H1 (cell line): ENCODE data around the gene PRMT9. TPM values are rescaled to one million over a fixed set of nuclear protein-coding genes. Genes with fewer than 3 reads are reported as not detected.

Experiments used
- CTCF ChIA-PET: fragments of 300-600 bp; sonication (Branson Sonifier 250); formaldehyde crosslinking; loops from one replicate; lab custom pipeline; 2021; ENCODE audit not compliant: partially characterized antibody; lab: Charles Lee
- POLR2A ChIA-PET: fragments of 300-600 bp; sonication (Branson Sonifier 250); formaldehyde crosslinking; loops from one replicate; lab custom pipeline; 2021; ENCODE audit warnings: inconsistent platforms; ENCODE audit not compliant: partially characterized antibody; lab: Charles Lee
- DNase-seq, 2 experiments: peaks; one replicate each; pipeline versions ENCODE4 v3.0.0 to v3.0.0-alpha.2; 2010 to 2022; ENCODE audit warnings: low spot score in 2 of 2, low read depth in 1 of 2, mixed read lengths in 1 of 2
- FAIRE-seq: peaks from 2 replicates; lab custom pipeline; 2011; peaks lifted over from hg19 to GRCh38; lab: Jason Lieb, UNC
- H2AFZ ChIP-seq: 2 replicates; pipeline ENCODE4 v1.8.1; 2012; ENCODE audit warnings: low read length, inconsistent platforms
- H2AK5ac ChIP-seq: 2 replicates; pipeline ENCODE4 v1.6.1; 2013; ENCODE audit warnings: low read depth, low read length
- H2BK120ac ChIP-seq: replicated peaks from 2 replicates; pipeline ENCODE3; 2013; ENCODE audit warnings: low read depth, low read length, inconsistent platforms
- H2BK12ac ChIP-seq: 2 replicates; pipeline ENCODE4 v1.6.1; 2013; ENCODE audit warnings: low read depth, low read length
- H2BK15ac ChIP-seq: 2 replicates; pipeline ENCODE4 v1.6.1; 2013; ENCODE audit warnings: low read length
- H2BK20ac ChIP-seq: 2 replicates; pipeline ENCODE4 v1.6.1; 2013; ENCODE audit warnings: low read length
- H2BK5ac ChIP-seq: 2 replicates; pipeline ENCODE4 v1.6.1; 2013; ENCODE audit warnings: low read depth, low read length
- H3K14ac ChIP-seq: 2 replicates; pipeline ENCODE4 v1.6.1; 2013; ENCODE audit warnings: inconsistent platforms; ENCODE audit not compliant: insufficient read length
- H3K18ac ChIP-seq: 2 replicates; pipeline ENCODE4 v1.6.1; 2013; ENCODE audit warnings: low read length; ENCODE audit errors: extremely low read depth
- H3K23ac ChIP-seq: 2 replicates; pipeline ENCODE4 v1.6.1; 2013; ENCODE audit warnings: inconsistent platforms; ENCODE audit not compliant: insufficient read length
- H3K23me2 ChIP-seq: 2 replicates; pipeline ENCODE4 v1.6.1; 2013; ENCODE audit warnings: low read depth, low read length
- H3K27ac ChIP-seq: 2 replicates; pipeline ENCODE4 v1.6.1; 2011; ENCODE audit warnings: low read depth, low read length, inconsistent platforms
- H3K27me3 ChIP-seq, 4 experiments: replicated peaks in 1 of 4; 1 replicate in 1 of 4; 2 replicates in 3 of 4; pipeline versions ENCODE4 v1.6.1 to v1.8.1; 2011 to 2013; ENCODE audit warnings: low read length in 3 of 4, mild to moderate bottlenecking in 3 of 4, inconsistent platforms in 2 of 4, mixed read lengths in 2 of 4, moderate library complexity in 1 of 4; ENCODE audit not compliant: control insufficient read depth in 3 of 4, insufficient read depth in 3 of 4; ENCODE audit errors: extremely low read depth in 1 of 4
- H3K36me3 ChIP-seq, 4 experiments: 2 replicates each; pipeline versions ENCODE4 v1.6.1 to v1.8.1; 2011 to 2013; ENCODE audit warnings: mild to moderate bottlenecking in 4 of 4, low read length in 3 of 4, moderate library complexity in 2 of 4, control low read depth in 1 of 4, inconsistent platforms in 1 of 4; ENCODE audit not compliant: insufficient read depth in 4 of 4, control insufficient read depth in 2 of 4
- H3K4ac ChIP-seq: replicated peaks from 2 replicates; pipeline ENCODE3; 2013; ENCODE audit warnings: low read length, low read depth, mixed read lengths, inconsistent platforms; ENCODE audit not compliant: insufficient read length
- H3K4me1 ChIP-seq, 4 experiments: replicated peaks in 1 of 4; 1 replicate in 1 of 4; 2 replicates in 3 of 4; pipeline versions ENCODE4 v1.6.1 to v1.8.1; 2011 to 2013; ENCODE audit warnings: low read length in 3 of 4, inconsistent platforms in 2 of 4, mixed read lengths in 1 of 4; ENCODE audit not compliant: insufficient read depth in 4 of 4, control insufficient read depth in 3 of 4
- H3K4me2 ChIP-seq, 2 experiments: 2 replicates each; pipeline versions ENCODE4 v1.6.1 to v1.8.1; 2011 to 2013; ENCODE audit warnings: low read depth in 2 of 2, low read length in 2 of 2, control low read depth in 1 of 2, inconsistent platforms in 1 of 2, mild to moderate bottlenecking in 1 of 2; ENCODE audit not compliant: insufficient read depth in 1 of 2
- H3K4me3 ChIP-seq, 4 experiments: fragments of 200-600, 300-600 bp in 1 of 4; sonication (generic), shearing (Covaris generic), sonication (Bioruptor Twin) in 1 of 4; 2 replicates each; pipeline versions ENCODE4 v1.5.1 to v1.8.1; 2011 to 2016; ENCODE audit warnings: low read length in 4 of 4, low read depth in 3 of 4, control low read depth in 2 of 4, inconsistent platforms in 2 of 4, mild to moderate bottlenecking in 2 of 4, mixed read lengths in 1 of 4, moderate library complexity in 1 of 4; ENCODE audit not compliant: insufficient read depth in 2 of 4; ENCODE audit errors: extremely low read depth in 1 of 4
- H3K56ac ChIP-seq: replicated peaks from 2 replicates; pipeline ENCODE3; 2013; ENCODE audit warnings: low read depth, mild to moderate bottlenecking, mixed read lengths, low read length, inconsistent platforms; ENCODE audit not compliant: insufficient read length
- H3K79me1 ChIP-seq: 2 replicates; pipeline ENCODE4 v1.6.1; 2013; ENCODE audit warnings: low read depth, low read length, control low read depth
- H3K79me2 ChIP-seq, 2 experiments: 2 replicates each; pipeline versions ENCODE4 v1.6.1 to v1.8.1; 2012 to 2013; ENCODE audit warnings: low read length in 2 of 2, mild to moderate bottlenecking in 2 of 2, inconsistent platforms in 1 of 2; ENCODE audit not compliant: insufficient read depth in 2 of 2, control insufficient read depth in 1 of 2
- H3K9ac ChIP-seq, 4 experiments: replicated peaks in 1 of 4; 1 replicate in 1 of 4; 2 replicates in 3 of 4; pipeline versions ENCODE4 v1.6.1 to v1.8.1; 2011 to 2013; ENCODE audit warnings: low read depth in 3 of 4, low read length in 3 of 4, control low read depth in 2 of 4, mild to moderate bottlenecking in 2 of 4, moderate library complexity in 2 of 4, inconsistent platforms in 1 of 4; ENCODE audit errors: extremely low read depth in 1 of 4
- H3K9me3 ChIP-seq, 2 experiments: 2 replicates each; pipeline versions ENCODE4 v1.6.1 to v1.8.1; 2012 to 2013; ENCODE audit warnings: mild to moderate bottlenecking in 2 of 2, moderate library complexity in 2 of 2, control low read depth in 1 of 2, inconsistent platforms in 1 of 2, low read depth in 1 of 2, low read length in 1 of 2, mixed read lengths in 1 of 2; ENCODE audit not compliant: insufficient read depth in 2 of 2
- H4K20me1 ChIP-seq, 2 experiments: replicated peaks in 1 of 2; 2 replicates each; pipeline versions ENCODE3 to v1.8.1; 2011 to 2013; ENCODE audit warnings: inconsistent platforms in 2 of 2, low read length in 2 of 2, mild to moderate bottlenecking in 1 of 2; ENCODE audit not compliant: insufficient read depth in 2 of 2, control insufficient read depth in 1 of 2
- H4K5ac ChIP-seq: 2 replicates; pipeline ENCODE4 v1.6.1; 2013; ENCODE audit warnings: low read length, low read depth, mixed read lengths, inconsistent platforms; ENCODE audit not compliant: insufficient read length
- H4K8ac ChIP-seq: 2 replicates; pipeline ENCODE4 v1.8.0; 2013; ENCODE audit warnings: mild to moderate bottlenecking, moderate library complexity, low read length, inconsistent platforms; ENCODE audit not compliant: insufficient read depth; ENCODE audit errors: extremely low read depth
- H4K91ac ChIP-seq: replicated peaks from 2 replicates; pipeline ENCODE3; 2013; ENCODE audit warnings: low read length, mixed read lengths, inconsistent platforms; ENCODE audit not compliant: insufficient read length
- CEBPB ChIP-seq: IDR thresholded peaks from 2 replicates; pipeline ENCODE4 v1.6.1; 2012; ENCODE audit warnings: low read depth, low read length
- POLR2A ChIP-seq, 2 experiments: IDR thresholded peaks; 1 replicate in 1 of 2; 2 replicates in 1 of 2; pipeline ENCODE4 v1.6.1; 2011; ENCODE audit warnings: low read depth in 2 of 2, low read length in 2 of 2, mild to moderate bottlenecking in 2 of 2; ENCODE audit errors: control extremely low read depth in 1 of 2
- RAD21 ChIP-seq, 2 experiments: IDR thresholded peaks in 1 of 2; conservative IDR thresholded peaks in 1 of 2; 2 replicates each; pipeline ENCODE4 v1.6.1; 2011; ENCODE audit warnings: low read depth in 2 of 2, low read length in 2 of 2, improper control_type of control experiment in 1 of 2, inconsistent platforms in 1 of 2, mild to moderate bottlenecking in 1 of 2, moderate library complexity in 1 of 2
- SAP30 ChIP-seq: fragments of 300-600 bp; sonication (generic); IDR thresholded peaks from 2 replicates; pipeline ENCODE4 v1.7.1; 2012; ENCODE audit warnings: low read length, moderate library complexity, mild to moderate bottlenecking, inconsistent platforms; ENCODE audit not compliant: insufficient read depth, insufficient replicate concordance
- TAF7 ChIP-seq: optimal IDR thresholded peaks from 2 replicates; pipeline ENCODE3; 2011; ENCODE audit warnings: low read depth, mild to moderate bottlenecking, inconsistent platforms, low read length, moderate library complexity, borderline replicate concordance
- YY1 ChIP-seq: IDR thresholded peaks from 2 replicates; pipeline ENCODE4 v1.6.1; 2011; ENCODE audit warnings: low read depth, mild to moderate bottlenecking, low read length
- WGBS, 2 experiments: shearing (Covaris generic) in 1 of 2; methylation state at CpG; one replicate each; pipeline versions ENCODE4 v1.1.6 to v1.1.7; 2013 to 2015; ENCODE audit warnings: low lambda C conversion rate in 2 of 2, mixed read lengths in 2 of 2, inconsistent platforms in 1 of 2, low coverage in 1 of 2, missing lambda C conversion rate in 1 of 2; ENCODE audit not compliant: insufficient replicate concordance in 2 of 2, insufficient coverage in 1 of 2, insufficient read length in 1 of 2; ENCODE audit errors: extremely low coverage in 1 of 2, missing lambda C conversion rate in 1 of 2; 5-methylcytosine and 5-hydroxymethylcytosine counted together
- polyA plus RNA-seq, 7 experiments: library from polyadenylated mRNA; depleted of rRNA in 3 of 7; stranded (reverse) in 5 of 7; unstranded in 2 of 7; fragments of >200 nt in 5 of 7; fragments of 200-250 nt in 2 of 7; gene quantifications; 1 replicate in 5 of 7; 2 replicates in 1 of 7; 4 replicates in 1 of 7; pipeline versions ENCODE4 v1.2.1 to v1.2.3, GENCODE V29; 2011 to 2013; ENCODE audit warnings: missing spikeins in 2 of 7, mixed read lengths in 2 of 7
- total RNA-seq: library from RNA; stranded (reverse); fragmentation: NEBNext Ultra II Directional; extraction: Animal tissue kit (Norgen Biotek cat#: 25700); gene quantifications from 2 replicates; pipeline ENCODE4 v1.2.1, GENCODE V29; 2021
- TF ChIP-seq, protein P1 (sequence below), 3 experiments: IDR thresholded peaks; 1 replicate in 2 of 3; 2 replicates in 1 of 3; pipeline versions ENCODE4 v1.5.1 to v1.6.1; 2011; ENCODE audit warnings: low read length in 3 of 3, mild to moderate bottlenecking in 3 of 3, inconsistent platforms in 2 of 3, low read depth in 1 of 3, moderate library complexity in 1 of 3; ENCODE audit not compliant: insufficient read depth in 1 of 3; ENCODE audit errors: control extremely low read depth in 1 of 3
- TF ChIP-seq, protein P2 (sequence below): IDR thresholded peaks from 2 replicates; pipeline ENCODE4 v1.6.1; 2012; ENCODE audit warnings: inconsistent platforms

The PRMT9 gene
- total and polyA plus RNA-seq, 2 of the 8 experiments (the other 6 are each of a cell fraction or from before 2014, with no cell fraction given): 3.8 to 9.6 TPM

DNA sequence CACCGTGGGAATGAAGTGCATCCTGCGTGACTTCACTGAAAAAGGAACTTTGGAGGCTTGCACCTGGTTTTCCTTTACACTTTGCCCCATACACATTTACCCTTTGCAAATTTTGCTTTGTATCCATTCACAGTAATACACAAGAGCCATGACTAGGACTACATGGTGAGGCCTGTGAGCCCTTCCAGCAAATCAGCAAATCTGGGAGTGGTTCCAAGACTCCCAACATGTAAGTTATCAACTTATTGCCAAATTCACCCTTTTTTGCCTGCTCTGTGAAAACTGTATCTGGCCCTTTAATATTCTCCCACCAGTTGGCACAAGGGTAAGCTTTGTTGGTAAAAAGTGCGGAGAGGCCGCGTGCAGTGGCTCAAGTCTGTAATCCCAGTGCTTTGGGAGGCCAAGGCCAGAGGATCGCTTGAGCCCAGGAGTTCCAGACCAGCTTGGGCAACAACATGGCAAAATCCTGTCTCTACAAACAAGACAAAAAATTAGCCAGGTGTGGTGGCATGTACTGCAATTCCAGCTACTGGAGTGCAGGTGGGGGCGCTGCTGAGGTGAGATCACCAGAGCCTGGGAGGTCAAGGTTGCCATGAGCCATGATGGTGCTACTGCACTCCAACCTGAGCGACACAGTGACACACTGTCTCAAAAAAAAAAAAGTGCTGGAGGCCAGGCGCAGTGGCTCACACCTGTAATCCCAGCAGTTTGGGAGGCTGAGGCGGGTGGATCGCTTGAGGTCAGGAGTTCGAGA lies 5.0 kb downstream of the PRMT9 start:
- Histone ChIP-seq H4K8ac (no peak overlapping the region), H3K4me2 (no peak overlapping the region), H3K23ac (no peak overlapping the region), H2AK5ac (no peak overlapping the region), H2BK12ac (no peak overlapping the region), H3K27ac (no peak overlapping the region), H3K79me2 (peaks cover 0 to 26% of the 10 kb centered on the region in 2 experiments; a peak in 2 of 4 replicates), H3K36me3 (peaks cover 0 to 6% (median 1%) of the 10 kb centered on the region in 4 experiments; a peak in 2 of 8 replicates), H3K56ac (no peak overlapping the region), H4K91ac (no peak overlapping the region), H3K14ac (no peak overlapping the region), H3K23me2 (no peaks in the 10 kb centered on the region), H3K79me1 (peaks cover 3% of the 10 kb centered on the region; the same call in 1 of the 2 replicates), H3K4ac (no peak overlapping the region), H3K9ac (no peak overlapping the region), H2BK20ac (no peak overlapping the region), H3K9me3 (no peaks in the 10 kb centered on the region), H2BK5ac (no peak overlapping the region), H3K4me3 (no peak overlapping the region), H4K5ac (no peak overlapping the region), H2BK15ac (no peak overlapping the region), H2AFZ (no peak overlapping the region), H3K27me3 (no peaks in the 10 kb centered on the region), H4K20me1 (peaks cover 0 to 2% of the 10 kb centered on the region in 2 experiments), H3K4me1 (peaks cover 0 to 2% (median 0%) of the 10 kb centered on the region in 4 experiments; a peak in 2 of 7 replicates), H3K18ac (no peak overlapping the region), H2BK120ac (no peak overlapping the region)
- CTCF ChIA-PET: interaction anchor here (0.6 to 3.7 kb wide), 29 partner anchors 11 to 1737 kb away, joined by 3 to 38 read pairs (median 4); no protein-coding TSS in a partner anchor
- no peak for FAIRE-seq
- POLR2A ChIA-PET: interaction anchor here (0.8 kb wide), 1 partner anchor 40 kb away, joined by 3 read pairs; no protein-coding TSS in a partner anchor
- peak in 1 of 2 experiments; percentile 75 for DNase-seq
- 86% methylated on average over 12 of the region's 12 CpGs; no CpG with 5 or more reads in 1 of the 2 experiments for WGBS, 2 experiments
- TF ChIP-seq TAF7: no peak
- TF ChIP-seq, protein P1, sequence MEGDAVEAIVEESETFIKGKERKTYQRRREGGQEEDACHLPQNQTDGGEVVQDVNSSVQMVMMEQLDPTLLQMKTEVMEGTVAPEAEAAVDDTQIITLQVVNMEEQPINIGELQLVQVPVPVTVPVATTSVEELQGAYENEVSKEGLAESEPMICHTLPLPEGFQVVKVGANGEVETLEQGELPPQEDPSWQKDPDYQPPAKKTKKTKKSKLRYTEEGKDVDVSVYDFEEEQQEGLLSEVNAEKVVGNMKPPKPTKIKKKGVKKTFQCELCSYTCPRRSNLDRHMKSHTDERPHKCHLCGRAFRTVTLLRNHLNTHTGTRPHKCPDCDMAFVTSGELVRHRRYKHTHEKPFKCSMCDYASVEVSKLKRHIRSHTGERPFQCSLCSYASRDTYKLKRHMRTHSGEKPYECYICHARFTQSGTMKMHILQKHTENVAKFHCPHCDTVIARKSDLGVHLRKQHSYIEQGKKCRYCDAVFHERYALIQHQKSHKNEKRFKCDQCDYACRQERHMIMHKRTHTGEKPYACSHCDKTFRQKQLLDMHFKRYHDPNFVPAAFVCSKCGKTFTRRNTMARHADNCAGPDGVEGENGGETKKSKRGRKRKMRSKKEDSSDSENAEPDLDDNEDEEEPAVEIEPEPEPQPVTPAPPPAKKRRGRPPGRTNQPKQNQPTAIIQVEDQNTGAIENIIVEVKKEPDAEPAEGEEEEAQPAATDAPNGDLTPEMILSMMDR (IDR thresholded peaks at IDR 0.05; ENCODE audit: control extremely low read depth in 1 of 3, insufficient read depth in 1 of 3, low read depth in 1 of 3, low read length in 3 of 3): peak; percentile 67 to 83 (median 76)
- TF ChIP-seq POLR2A (IDR thresholded peaks at IDR 0.05; ENCODE audit: control extremely low read depth in 1 of 2, low read depth in 2 of 2, low read length in 2 of 2): no peak
- no peak for TF ChIP-seq SAP30
- peak; percentile 53 to 67 for TF ChIP-seq RAD21 (IDR thresholded peaks at IDR 0.05 in 1 of 2, conservative IDR thresholded peaks at IDR 0.05 in 1 of 2; ENCODE audit: low read depth in 2 of 2, low read length in 2 of 2)
- no peak for TF ChIP-seq CEBPB
- TF ChIP-seq YY1: 0 out of 2 replicates have a peak, but pooled peaks have one; percentile 14
- TF ChIP-seq, protein P2, sequence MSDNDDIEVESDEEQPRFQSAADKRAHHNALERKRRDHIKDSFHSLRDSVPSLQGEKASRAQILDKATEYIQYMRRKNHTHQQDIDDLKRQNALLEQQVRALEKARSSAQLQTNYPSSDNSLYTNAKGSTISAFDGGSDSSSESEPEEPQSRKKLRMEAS: 0 out of 2 replicates have a peak, but pooled peaks have one; percentile 19
